Forelimb muscle (tissue), 1 donor: ENCODE results near the gene CFAP157. TPM values are rescaled to one million over a fixed set of nuclear protein-coding genes. Genes with fewer than 3 reads are reported as not detected.

ENCODE experiments used
- DNase-seq: peaks from one replicate; pipeline ENCODE4 v3.0.0-alpha.2; 2013; ENCODE audit warnings: low read depth
- polyA plus RNA-seq: library from polyadenylated mRNA; unstranded; fragments of 120-200 nt; gene quantifications from one replicate; pipeline ENCODE4 v1.2.1, GENCODE V29; 2013; ENCODE audit not compliant: insufficient read length

The CFAP157 gene
- polyA plus RNA-seq, 1 donor = 1.4 TPM

GRCh38 chr9:127715470-127716337, 8.9 kb downstream of the CFAP157 start, which contains the start of the genes PTRH1 and TTC16:
PTRH1 (minus strand) TSS chr9:127715663; CDS start chr9:127715639, 24 bp downstream.
TTC16 (plus strand) TSS chr9:127716079; CDS start chr9:127716146, 67 bp downstream.
- peak; percentile 88 for DNase-seq

GRCh38 chr9:127716412-127716811, 9.6 kb downstream of the CFAP157 start:
- DNase-seq = no peak

- DNase-seq = no peak
These were observed 11.0 kb downstream of the CFAP157 start for GRCh38 chr9:127717766-127718165.

GRCh38 chr9:127720031-127720864, 13.5 kb downstream of the CFAP157 start:
- no peak for DNase-seq

- DNase-seq = no peak
These were observed 14.1 kb downstream of the CFAP157 start for GRCh38 chr9:127720865-127721227.

GRCh38 chr9:127721391-127721821, 14.6 kb downstream of the CFAP157 start:
- DNase-seq = no peak

GRCh38 chr9:127722055-127722745, 15.4 kb downstream of the CFAP157 start:
- no peak for DNase-seq

GRCh38 chr9:127723013-127723412, 16.2 kb downstream of the CFAP157 start:
- no peak for DNase-seq

- no peak for DNase-seq
These were observed 16.7 kb downstream of the CFAP157 start for GRCh38 chr9:127723444-127723843.

GRCh38 chr9:127724012-127724411, 17.2 kb downstream of the CFAP157 start:
- no peak for DNase-seq

- DNase-seq = no peak
These were observed 20.1 kb downstream of the CFAP157 start for GRCh38 chr9:127726871-127727270.

- no peak for DNase-seq
These were observed 22.0 kb downstream of the CFAP157 start for GRCh38 chr9:127728808-127729207.

- no peak for DNase-seq
These were observed 22.9 kb downstream of the CFAP157 start for GRCh38 chr9:127729522-127730256.

- DNase-seq = no peak
These were observed 23.5 kb downstream of the CFAP157 start for GRCh38 chr9:127730262-127730661.

- DNase-seq = no peak
These were observed 24.1 kb downstream of the CFAP157 start for GRCh38 chr9:127730799-127731410.

GRCh38 chr9:127731938-127732337, 25.1 kb downstream of the CFAP157 start:
- no peak for DNase-seq

- DNase-seq = no peak
These were observed 25.7 kb downstream of the CFAP157 start for GRCh38 chr9:127732444-127732843.

GRCh38 chr9:127733614-127734013, 26.8 kb downstream of the CFAP157 start:
- DNase-seq = no peak

GRCh38 chr9:127734247-127734746, 27.5 kb downstream of the CFAP157 start:
- DNase-seq = no peak

- DNase-seq = peak; percentile 86
These were observed 28.1 kb downstream of the CFAP157 start, which contains the start of gene TOR2A for GRCh38 chr9:127734747-127735529. TOR2A (minus strand) TSS chr9:127735294; CDS start chr9:127735270, 24 bp downstream.
